AG04450 (cell line): ENCODE data around the gene SLC38A4. TPM values are rescaled to one million over a fixed set of nuclear protein-coding genes. Genes with fewer than 3 reads are reported as not detected.

Source experiments
- CTCF ChIA-PET: fragments of 300-600, 350-600 bp; formaldehyde crosslinking; extraction: SDS; loops from one replicate; lab custom pipeline; 2022; ENCODE audit warnings: antibody characterized with exemption, inconsistent platforms; lab: Charles Lee
- POLR2A ChIA-PET: fragments of 350-600 bp; formaldehyde crosslinking; extraction: SDS; loops from one replicate; lab custom pipeline; 2021; ENCODE audit warnings: antibody characterized with exemption, inconsistent platforms; lab: Yijun Ruan, JAX
- DNase-seq: peaks from one replicate; pipeline ENCODE4 v3.0.0-alpha.2; 2011; ENCODE audit warnings: low read depth, low spot score
- H3K27ac ChIP-seq: one replicate; pipeline ENCODE4 v1.5.1; 2012; ENCODE audit warnings: low read depth, low read length, control low read depth
- H3K27me3 ChIP-seq: one replicate; pipeline ENCODE4 v1.6.0; 2012; ENCODE audit warnings: low read length; ENCODE audit not compliant: control insufficient read depth, insufficient read depth
- H3K4me3 ChIP-seq: 2 replicates; pipeline ENCODE4 v1.5.1; 2011; ENCODE audit warnings: mild to moderate bottlenecking, low read depth, low read length, control low read depth
- H3K9me3 ChIP-seq: 2 replicates; pipeline ENCODE4 v1.5.1; 2012; ENCODE audit warnings: low read length; ENCODE audit not compliant: control insufficient read depth, insufficient read depth
- polyA plus RNA-seq: library from polyadenylated mRNA; depleted of rRNA; stranded (reverse); fragments of >200 nt; gene quantifications from 2 replicates; pipeline ENCODE4 v1.2.3, GENCODE V29; 2011
- TF ChIP-seq, protein P1 (sequence below): IDR thresholded peaks from 2 replicates; pipeline ENCODE4 v1.5.1; 2011; ENCODE audit warnings: low read depth, low read length, control low read depth, inconsistent platforms

Gene SLC38A4
- polyA plus RNA-seq, 1 experiment = 12.0 TPM

DNA sequence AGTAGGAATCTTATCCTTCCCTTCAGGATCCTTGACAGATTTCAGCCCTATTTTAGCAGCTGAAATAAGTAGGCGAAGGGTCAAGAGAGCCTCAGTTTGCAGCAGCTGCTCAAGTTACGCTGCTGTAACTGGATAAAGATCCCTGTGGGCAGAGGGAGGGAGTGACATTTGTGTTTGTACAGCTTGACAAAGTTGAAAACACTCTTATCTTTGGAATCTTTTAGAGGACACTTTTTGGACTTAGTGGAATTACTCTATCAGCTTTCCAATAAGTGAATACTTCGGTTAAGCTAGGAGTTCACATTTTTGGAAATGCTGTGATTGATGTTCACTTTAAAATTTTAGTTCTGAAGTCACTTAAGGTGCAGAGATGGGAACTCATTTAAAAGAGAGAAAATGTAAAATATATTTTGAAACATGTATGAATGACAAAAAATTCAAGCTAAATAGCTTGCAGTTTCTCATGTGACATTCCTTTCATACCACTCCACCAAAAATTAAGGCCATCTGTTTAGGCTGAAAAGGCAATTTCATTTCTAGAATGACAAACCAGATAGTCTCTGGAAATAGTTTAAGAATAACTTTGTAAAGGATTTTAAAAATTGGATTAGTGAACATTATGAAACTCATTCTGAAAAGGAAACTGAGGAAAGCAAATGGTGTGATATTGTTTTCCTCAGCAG lies 55.2 kb downstream of the SLC38A4 start:
- TF ChIP-seq, protein P1, sequence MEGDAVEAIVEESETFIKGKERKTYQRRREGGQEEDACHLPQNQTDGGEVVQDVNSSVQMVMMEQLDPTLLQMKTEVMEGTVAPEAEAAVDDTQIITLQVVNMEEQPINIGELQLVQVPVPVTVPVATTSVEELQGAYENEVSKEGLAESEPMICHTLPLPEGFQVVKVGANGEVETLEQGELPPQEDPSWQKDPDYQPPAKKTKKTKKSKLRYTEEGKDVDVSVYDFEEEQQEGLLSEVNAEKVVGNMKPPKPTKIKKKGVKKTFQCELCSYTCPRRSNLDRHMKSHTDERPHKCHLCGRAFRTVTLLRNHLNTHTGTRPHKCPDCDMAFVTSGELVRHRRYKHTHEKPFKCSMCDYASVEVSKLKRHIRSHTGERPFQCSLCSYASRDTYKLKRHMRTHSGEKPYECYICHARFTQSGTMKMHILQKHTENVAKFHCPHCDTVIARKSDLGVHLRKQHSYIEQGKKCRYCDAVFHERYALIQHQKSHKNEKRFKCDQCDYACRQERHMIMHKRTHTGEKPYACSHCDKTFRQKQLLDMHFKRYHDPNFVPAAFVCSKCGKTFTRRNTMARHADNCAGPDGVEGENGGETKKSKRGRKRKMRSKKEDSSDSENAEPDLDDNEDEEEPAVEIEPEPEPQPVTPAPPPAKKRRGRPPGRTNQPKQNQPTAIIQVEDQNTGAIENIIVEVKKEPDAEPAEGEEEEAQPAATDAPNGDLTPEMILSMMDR = no peak
- no peak overlapping the region for H3K4me3 ChIP-seq
- DNase-seq = no peak
- POLR2A ChIA-PET = interaction anchor here (0.9 kb wide), 1 partner anchor 339 kb away, joined by 3 read pairs; no protein-coding TSS in a partner anchor
- H3K9me3 ChIP-seq = no peaks in the 10 kb centered on the region
- H3K27me3 ChIP-seq = no peaks in the 10 kb centered on the region
- CTCF ChIA-PET = interaction anchor here (0.6 to 2.9 kb wide), 2 partner anchors 251 to 398 kb away, joined by 5 to 7 read pairs; no protein-coding TSS in a partner anchor
- H3K27ac ChIP-seq = no peak overlapping the region

- Histone ChIP-seq H3K27ac (no peak overlapping the region), H3K9me3 (peaks cover 6% of the 10 kb centered on the region), H3K27me3 (no peaks in the 10 kb centered on the region), H3K4me3 (no peak overlapping the region)
- ChIA-PET POLR2A (no interaction called here), CTCF (no interaction called here)
- DNase-seq = no peak
- TF ChIP-seq, protein P1 = no peak
Measured at GRCh38 chr12:46764005-46764404, 61.8 kb downstream of the SLC38A4 start.

GRCh38 chr12:46763230-46763629 lies 62.6 kb downstream of the SLC38A4 start:
- no peak overlapping the region for H3K27ac ChIP-seq
- H3K9me3 ChIP-seq = peaks cover 12% of the 10 kb centered on the region
- POLR2A ChIA-PET = no interaction called here
- no peaks in the 10 kb centered on the region for H3K27me3 ChIP-seq
- TF ChIP-seq, protein P1 = no peak
- no peak for DNase-seq
- H3K4me3 ChIP-seq = no peak overlapping the region
- CTCF ChIA-PET = no interaction called here

GRCh38 chr12:46754550-46754949 lies 71.2 kb downstream of the SLC38A4 start:
- peaks cover 8% of the 10 kb centered on the region; the same call in 1 of the 2 replicates for H3K9me3 ChIP-seq
- CTCF ChIA-PET = no interaction called here
- H3K27me3 ChIP-seq = no peaks in the 10 kb centered on the region
- no peak for DNase-seq
- H3K27ac ChIP-seq = no peak overlapping the region
- POLR2A ChIA-PET = no interaction called here
- TF ChIP-seq, protein P1 = no peak
- H3K4me3 ChIP-seq = no peak overlapping the region

DNA sequence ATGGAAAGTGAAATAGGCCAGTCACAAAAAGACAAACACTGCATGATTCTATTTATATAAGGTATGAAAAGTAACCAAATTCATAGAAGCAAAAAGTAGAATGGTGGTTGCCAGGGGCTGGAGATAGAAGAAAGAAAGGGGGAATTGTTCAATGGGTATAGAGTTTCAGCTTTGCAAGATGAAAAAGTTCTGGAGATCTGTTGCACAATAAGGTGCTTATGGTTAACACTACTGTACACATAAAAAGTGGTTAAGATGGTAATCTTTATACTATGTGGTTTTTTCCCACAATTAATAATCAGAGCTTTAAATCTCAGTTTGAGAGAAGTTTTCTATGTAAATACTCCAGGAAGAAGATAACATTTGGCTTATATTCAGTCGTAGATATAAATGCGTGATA lies 73.4 kb downstream of the SLC38A4 start:
- ChIA-PET CTCF (interaction anchor here (1.0 kb wide), 1 partner anchor 78 kb away, joined by 3 read pairs; no protein-coding TSS in a partner anchor), POLR2A (no interaction called here)
- no peak for DNase-seq
- Histone ChIP-seq H3K4me3 (no peak overlapping the region), H3K27me3 (no peaks in the 10 kb centered on the region), H3K27ac (no peak overlapping the region), H3K9me3 (no peaks in the 10 kb centered on the region)
- TF ChIP-seq, protein P1 = no peak
